ENCODE results near the gene CALML4.

GRCh38 chr15:68190048-68190447 lies 15.1 kb downstream of the CALML4 start:
- TF ChIP-seq CTCF (IDR thresholded peaks at IDR 0.05) (no peak), POLR2A (IDR thresholded peaks at IDR 0.05) (no peak)

Data from prostate gland (tissue), 2 donors.